Measurements from ENCODE around the gene RASL10A.

Gene RASL10A

GRCh38 chr22:29308148-29308790, 7.2 kb downstream of the RASL10A start:
- Histone ChIP-seq H3K4me1 (ENCODE audit: insufficient read depth, low read length) (peaks cover 49% of the 10 kb centered on the region), H3K4me3 (ENCODE audit: low read depth in 1 of 2, low read length in 2 of 2) (peak overlapping the region in 1 of 2 donors; percentile 88), H3K27me3 (ENCODE audit: control insufficient read depth in 1 of 2, insufficient read depth in 2 of 2, low read length in 2 of 2) (peaks cover 0 to under 1% of the 10 kb centered on the region in 2 donors), H3K9me3 (ENCODE audit: low read length) (no peaks in the 10 kb centered on the region), H3K36me3 (ENCODE audit: insufficient read depth, low read length) (no peaks in the 10 kb centered on the region), H3K9ac (ENCODE audit: low read length) (peak overlapping the region; percentile 19), H3K27ac (ENCODE audit: low read depth, low read length) (peak overlapping the region; percentile 59)

DNA sequence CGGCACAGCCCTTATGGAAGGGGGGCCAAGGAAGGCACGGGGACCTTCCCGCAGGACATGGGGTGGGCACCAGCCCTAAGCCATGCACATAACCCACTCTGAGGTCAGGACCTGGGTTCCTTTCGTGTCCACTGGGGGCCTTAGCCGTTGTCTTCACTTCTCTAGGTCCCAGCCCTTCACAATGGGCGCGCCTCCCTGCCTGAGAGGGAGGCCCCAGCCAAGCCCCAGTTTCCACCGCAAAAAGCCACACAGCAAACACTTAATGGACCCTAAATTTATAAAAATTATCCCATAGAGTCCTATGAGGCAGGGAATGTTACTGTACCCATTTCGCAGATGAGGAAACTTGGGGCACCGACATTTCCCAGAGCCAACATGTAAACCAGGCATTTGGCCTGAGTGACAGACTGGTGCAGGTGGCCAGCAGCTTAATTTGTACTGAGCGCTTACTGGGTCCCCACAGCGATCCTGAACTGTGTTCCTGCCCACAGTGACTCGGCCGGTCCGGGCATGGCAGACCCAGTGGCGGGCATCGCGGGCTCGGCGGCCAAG, 7.8 kb downstream of the RASL10A start:
- Histone ChIP-seq H3K36me3 (ENCODE audit: insufficient read depth, low read length) (no peaks in the 10 kb centered on the region), H3K9me3 (ENCODE audit: low read length) (no peaks in the 10 kb centered on the region), H3K27me3 (ENCODE audit: control insufficient read depth in 1 of 2, insufficient read depth in 2 of 2, low read length in 2 of 2) (no peaks in the 10 kb centered on the region), H3K4me3 (ENCODE audit: low read depth in 1 of 2, low read length in 2 of 2) (peak overlapping the region; percentile 88 to 96), H3K27ac (ENCODE audit: low read depth, low read length) (peak overlapping the region; percentile 86), H3K4me1 (ENCODE audit: insufficient read depth, low read length) (peaks cover 55% of the 10 kb centered on the region), H3K9ac (ENCODE audit: low read length) (peak overlapping the region; percentile 65)

GRCh38 chr22:29306835-29307595, 8.5 kb downstream of the RASL10A start:
- peak overlapping the region; percentile 65 for H3K9ac ChIP-seq (ENCODE audit: low read length)
- peaks cover 59% of the 10 kb centered on the region for H3K4me1 ChIP-seq (ENCODE audit: insufficient read depth, low read length)
- no peaks in the 10 kb centered on the region for H3K9me3 ChIP-seq (ENCODE audit: low read length)
- peak overlapping the region; percentile 88 to 96 for H3K4me3 ChIP-seq (ENCODE audit: low read depth in 1 of 2, low read length in 2 of 2)
- H3K27me3 ChIP-seq (ENCODE audit: control insufficient read depth in 1 of 2, insufficient read depth in 2 of 2, low read length in 2 of 2): no peaks in the 10 kb centered on the region
- H3K36me3 ChIP-seq (ENCODE audit: insufficient read depth, low read length): no peaks in the 10 kb centered on the region
- H3K27ac ChIP-seq (ENCODE audit: low read depth, low read length): peak overlapping the region; percentile 86

- H3K9ac ChIP-seq (ENCODE audit: low read length): peak within 1 kb of the TSS; percentile 65
- peak within 1 kb of the TSS; percentile 88 to 96 for H3K4me3 ChIP-seq (ENCODE audit: low read depth in 1 of 2, low read length in 2 of 2)
- H3K27me3 ChIP-seq (ENCODE audit: control insufficient read depth in 1 of 2, insufficient read depth in 2 of 2, low read length in 2 of 2): no peaks in the 10 kb centered on the region
- peaks cover 54% of the 10 kb centered on the region for H3K4me1 ChIP-seq (ENCODE audit: insufficient read depth, low read length)
- H3K36me3 ChIP-seq (ENCODE audit: insufficient read depth, low read length): peaks cover 3% of the 10 kb centered on the region
- no peaks in the 10 kb centered on the region for H3K9me3 ChIP-seq (ENCODE audit: low read length)
- H3K27ac ChIP-seq (ENCODE audit: low read depth, low read length): peak within 1 kb of the TSS; percentile 86
Measured at GRCh38 chr22:29306175-29306834, 9.2 kb downstream of the RASL10A start, which contains the start of gene GAS2L1. GAS2L1 (plus strand) TSS chr22:29306650; CDS start chr22:29308106, 1,456 bp downstream.

GRCh38 chr22:29305836-29306174, 9.7 kb downstream of the RASL10A start:
- Histone ChIP-seq H3K36me3 (ENCODE audit: insufficient read depth, low read length) (peaks cover 8% of the 10 kb centered on the region), H3K4me3 (ENCODE audit: low read depth in 1 of 2, low read length in 2 of 2) (no peak overlapping the region), H3K27me3 (ENCODE audit: control insufficient read depth in 1 of 2, insufficient read depth in 2 of 2, low read length in 2 of 2) (no peaks in the 10 kb centered on the region), H3K4me1 (ENCODE audit: insufficient read depth, low read length) (peaks cover 49% of the 10 kb centered on the region), H3K9ac (ENCODE audit: low read length) (no peak overlapping the region), H3K9me3 (ENCODE audit: low read length) (no peaks in the 10 kb centered on the region), H3K27ac (ENCODE audit: low read depth, low read length) (peak overlapping the region; percentile 86)

- no peak overlapping the region for H3K9ac ChIP-seq (ENCODE audit: low read length)
- H3K9me3 ChIP-seq (ENCODE audit: low read length): no peaks in the 10 kb centered on the region
- H3K27me3 ChIP-seq (ENCODE audit: control insufficient read depth in 1 of 2, insufficient read depth in 2 of 2, low read length in 2 of 2): no peaks in the 10 kb centered on the region
- H3K36me3 ChIP-seq (ENCODE audit: insufficient read depth, low read length): peaks cover 31% of the 10 kb centered on the region
- peaks cover 22% of the 10 kb centered on the region for H3K4me1 ChIP-seq (ENCODE audit: insufficient read depth, low read length)
- no peak overlapping the region for H3K4me3 ChIP-seq (ENCODE audit: low read depth in 1 of 2, low read length in 2 of 2)
- no peak overlapping the region for H3K27ac ChIP-seq (ENCODE audit: low read depth, low read length)
Measured at GRCh38 chr22:29302681-29303465, 12.6 kb downstream of the RASL10A start.

DNA sequence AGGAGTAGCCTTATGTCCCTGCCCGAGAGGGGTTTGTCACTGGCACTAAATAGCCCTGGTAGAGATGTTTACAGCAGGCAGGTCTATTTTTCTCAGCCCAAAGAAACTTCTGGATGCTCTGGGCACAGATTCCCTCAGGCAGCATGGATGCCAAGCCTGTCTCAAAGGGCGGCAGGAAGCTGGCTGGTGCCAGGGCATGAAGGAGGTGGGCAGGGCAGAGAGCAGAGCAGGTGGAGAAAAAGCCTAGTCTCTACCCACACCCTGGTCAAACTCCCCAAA, 13.2 kb downstream of the RASL10A start:
- Histone ChIP-seq H3K9ac (ENCODE audit: low read length) (no peak overlapping the region), H3K4me1 (ENCODE audit: insufficient read depth, low read length) (peaks cover 17% of the 10 kb centered on the region), H3K9me3 (ENCODE audit: low read length) (no peaks in the 10 kb centered on the region), H3K27me3 (ENCODE audit: control insufficient read depth in 1 of 2, insufficient read depth in 2 of 2, low read length in 2 of 2) (no peaks in the 10 kb centered on the region), H3K4me3 (ENCODE audit: low read depth in 1 of 2, low read length in 2 of 2) (no peak overlapping the region), H3K36me3 (ENCODE audit: insufficient read depth, low read length) (peaks cover 37% of the 10 kb centered on the region), H3K27ac (ENCODE audit: low read depth, low read length) (no peak overlapping the region)

DNA sequence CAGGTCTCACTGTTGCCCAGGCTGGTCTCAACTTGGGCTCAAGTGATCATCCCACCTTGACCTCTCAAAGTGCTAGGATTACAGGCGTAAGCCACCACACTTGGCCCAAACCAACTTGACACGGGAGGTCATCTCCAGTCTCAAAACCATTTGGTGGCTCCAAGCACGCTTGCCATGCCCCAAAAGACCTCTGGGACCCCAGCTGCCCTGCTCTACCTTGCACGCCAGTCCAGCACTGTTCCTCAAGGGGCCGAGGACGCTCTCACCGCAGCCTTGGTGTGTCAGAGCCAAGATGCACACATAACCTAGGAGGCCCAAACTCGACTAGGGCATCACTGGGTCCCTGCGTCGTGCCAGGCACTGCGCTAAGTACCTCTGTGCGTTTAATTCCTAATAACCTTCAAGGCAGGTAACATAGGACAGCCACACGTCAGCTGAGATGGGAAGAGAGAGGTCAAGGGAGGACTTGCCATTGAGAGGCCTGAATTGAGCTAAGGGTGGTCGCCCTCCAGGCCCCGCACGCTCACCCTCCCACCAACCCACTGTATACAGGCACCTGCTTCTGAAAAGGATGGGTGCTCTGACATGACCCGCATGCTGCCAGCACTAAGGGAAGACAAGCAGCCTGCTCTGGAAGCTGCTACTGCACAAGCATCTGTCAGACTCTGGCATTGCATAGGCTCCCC, 13.6 kb downstream of the RASL10A start:
- H3K27me3 ChIP-seq (ENCODE audit: control insufficient read depth in 1 of 2, insufficient read depth in 2 of 2, low read length in 2 of 2): no peaks in the 10 kb centered on the region
- H3K9me3 ChIP-seq (ENCODE audit: low read length): no peaks in the 10 kb centered on the region
- H3K4me1 ChIP-seq (ENCODE audit: insufficient read depth, low read length): peaks cover 16% of the 10 kb centered on the region
- no peak overlapping the region for H3K9ac ChIP-seq (ENCODE audit: low read length)
- H3K4me3 ChIP-seq (ENCODE audit: low read depth in 1 of 2, low read length in 2 of 2): no peak overlapping the region
- peaks cover 41% of the 10 kb centered on the region for H3K36me3 ChIP-seq (ENCODE audit: insufficient read depth, low read length)
- no peak overlapping the region for H3K27ac ChIP-seq (ENCODE audit: low read depth, low read length)

- H3K27me3 ChIP-seq (ENCODE audit: control insufficient read depth in 1 of 2, insufficient read depth in 2 of 2, low read length in 2 of 2): no peaks in the 10 kb centered on the region
- peaks cover 16% of the 10 kb centered on the region for H3K4me1 ChIP-seq (ENCODE audit: insufficient read depth, low read length)
- no peak overlapping the region for H3K9ac ChIP-seq (ENCODE audit: low read length)
- H3K27ac ChIP-seq (ENCODE audit: low read depth, low read length): no peak overlapping the region
- H3K9me3 ChIP-seq (ENCODE audit: low read length): no peaks in the 10 kb centered on the region
- peaks cover 50% of the 10 kb centered on the region for H3K36me3 ChIP-seq (ENCODE audit: insufficient read depth, low read length)
- H3K4me3 ChIP-seq (ENCODE audit: low read depth in 1 of 2, low read length in 2 of 2): no peak overlapping the region
Measured at GRCh38 chr22:29300807-29301601, 14.5 kb downstream of the RASL10A start.

DNA sequence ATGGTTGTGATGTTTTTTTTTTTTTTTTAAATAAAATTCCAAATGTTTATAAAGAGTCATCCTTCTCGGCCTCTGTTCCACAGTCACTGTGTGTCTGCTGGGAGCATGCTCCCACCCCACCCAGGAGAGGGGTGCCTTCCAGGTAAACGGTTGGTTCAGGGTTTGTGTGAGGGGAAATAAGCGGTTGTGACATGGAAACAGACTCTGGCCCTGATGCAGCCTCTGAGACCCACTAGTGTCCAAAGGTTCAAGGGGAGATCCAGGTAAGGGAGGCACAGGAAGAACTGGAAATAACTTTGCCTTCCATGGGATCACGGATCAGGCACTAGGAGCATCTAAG, 15.1 kb downstream of the RASL10A start:
- Histone ChIP-seq H3K36me3 (ENCODE audit: insufficient read depth, low read length) (peaks cover 56% of the 10 kb centered on the region), H3K4me3 (ENCODE audit: low read depth in 1 of 2, low read length in 2 of 2) (no peak overlapping the region)

More for the DNA sequence above, 15.1 kb downstream of the RASL10A start:
- no peaks in the 10 kb centered on the region for H3K27me3 ChIP-seq (ENCODE audit: control insufficient read depth in 1 of 2, insufficient read depth in 2 of 2, low read length in 2 of 2)
- peaks cover 16% of the 10 kb centered on the region for H3K4me1 ChIP-seq (ENCODE audit: insufficient read depth, low read length)
- no peak overlapping the region for H3K9ac ChIP-seq (ENCODE audit: low read length)
- no peak overlapping the region for H3K27ac ChIP-seq (ENCODE audit: low read depth, low read length)
- H3K9me3 ChIP-seq (ENCODE audit: low read length): no peaks in the 10 kb centered on the region
